ENCODE results near the gene USP14. TPM values are rescaled to one million over a fixed set of nuclear protein-coding genes. Genes with fewer than 3 reads are reported as not detected.

The USP14 gene
- total RNA-seq, 2 experiments from 2014 or later = 110 to 111 TPM

DNA sequence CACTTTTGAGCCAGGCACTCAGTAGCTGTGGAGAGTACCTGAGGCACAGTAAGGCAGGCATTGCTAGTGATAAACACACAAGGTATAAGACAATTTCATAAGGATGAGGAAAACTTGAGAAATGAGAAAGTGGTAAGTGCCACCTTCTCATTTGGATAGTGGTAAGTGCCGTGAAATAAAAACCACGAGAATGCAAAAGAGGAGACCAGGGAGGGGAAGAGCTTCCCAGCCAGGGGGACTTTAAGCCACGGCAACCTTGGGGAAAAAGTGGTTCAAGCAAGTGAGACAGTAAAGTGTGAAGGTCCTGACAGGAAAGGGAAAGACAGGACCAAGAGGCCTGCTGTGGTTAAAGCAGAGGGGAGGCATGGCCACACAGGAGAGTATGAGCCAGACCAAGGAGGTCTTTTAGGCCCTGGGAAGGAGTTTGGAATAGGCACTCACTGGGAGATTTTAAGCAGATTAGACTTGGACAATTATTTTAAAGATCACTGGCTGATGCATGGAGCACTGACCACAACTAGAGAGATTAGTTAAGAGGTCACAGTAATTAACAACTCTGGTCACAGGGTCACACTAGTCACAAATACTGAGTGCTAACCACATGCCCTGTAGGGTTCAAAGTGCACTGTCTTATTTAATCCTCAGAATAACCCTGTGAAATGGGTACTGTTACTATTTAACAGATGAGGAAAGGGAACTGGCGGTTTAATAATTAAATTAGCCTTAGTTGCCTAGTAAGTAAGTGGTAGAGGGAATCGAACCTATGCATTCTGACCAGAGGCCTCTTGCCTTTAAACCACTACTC is 59.4 kb downstream of the USP14 start:
- CTCF ChIA-PET = no interaction called here
- POLR2A ChIA-PET = no interaction called here

DNA sequence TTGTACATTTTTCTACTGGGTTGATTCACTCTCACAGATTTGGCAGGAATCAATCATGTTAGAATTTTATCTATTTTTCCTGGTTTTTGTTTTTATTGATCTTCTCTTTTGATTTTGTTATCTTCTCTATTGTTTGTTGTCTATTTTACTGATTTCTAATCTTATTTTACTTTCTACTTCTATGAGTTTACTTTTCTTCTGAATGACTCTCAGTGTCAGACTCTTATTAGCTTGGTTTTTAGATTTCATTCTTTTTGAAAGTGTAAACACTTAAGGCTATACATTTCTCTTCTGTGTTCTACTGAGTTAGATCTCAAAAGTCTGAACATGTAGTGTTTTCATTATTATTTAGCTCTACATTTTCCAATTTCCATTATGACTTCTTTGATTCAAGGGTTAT is 62.4 kb downstream of the USP14 start:
- CTCF ChIA-PET = no interaction called here
- POLR2A ChIA-PET = no interaction called here

GRCh38 chr18:225745-226144 is 67.4 kb downstream of the USP14 start:
- CTCF ChIA-PET = no interaction called here
- POLR2A ChIA-PET = no interaction called here

DNA sequence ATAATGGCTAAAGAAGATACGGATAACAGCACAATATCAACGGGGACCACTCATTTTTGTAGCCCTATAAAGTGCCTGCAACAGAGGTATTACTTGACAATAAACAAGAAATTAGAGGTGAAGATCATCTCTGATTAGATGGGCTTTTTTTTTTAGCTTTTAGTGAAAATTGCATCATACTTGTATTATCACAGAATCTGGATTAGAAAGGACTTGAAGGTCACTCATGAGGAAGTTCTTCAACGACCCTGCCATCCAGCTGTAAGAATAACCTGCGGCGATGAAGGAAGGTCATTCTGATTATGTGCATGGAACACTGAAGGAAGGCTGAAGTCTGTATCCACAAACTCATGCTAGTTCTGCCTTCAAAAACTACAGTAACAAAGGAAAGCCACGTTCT is 69.0 kb downstream of the USP14 start:
- CTCF ChIA-PET = no interaction called here
- POLR2A ChIA-PET = no interaction called here

DNA sequence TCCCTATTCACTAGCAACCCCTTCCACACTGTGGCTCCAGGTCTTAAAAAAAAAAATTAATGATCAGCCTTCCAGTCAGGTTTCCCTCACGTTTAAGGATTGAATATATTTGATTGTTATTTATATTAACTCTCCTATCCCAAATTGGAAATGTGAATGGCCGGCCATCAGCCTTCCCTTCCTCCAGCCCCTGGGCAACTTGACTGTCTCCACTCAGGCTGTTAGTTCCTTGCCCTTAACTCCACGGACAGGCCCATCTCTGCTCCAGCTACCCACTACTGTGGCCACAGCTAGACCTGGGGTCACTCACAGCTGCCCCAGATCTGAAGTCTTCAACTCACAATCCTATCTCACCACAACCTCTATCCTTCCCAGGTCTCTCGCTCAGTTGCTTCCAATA is 69.5 kb downstream of the USP14 start:
- ChIA-PET POLR2A (no interaction called here), CTCF (no interaction called here)

DNA sequence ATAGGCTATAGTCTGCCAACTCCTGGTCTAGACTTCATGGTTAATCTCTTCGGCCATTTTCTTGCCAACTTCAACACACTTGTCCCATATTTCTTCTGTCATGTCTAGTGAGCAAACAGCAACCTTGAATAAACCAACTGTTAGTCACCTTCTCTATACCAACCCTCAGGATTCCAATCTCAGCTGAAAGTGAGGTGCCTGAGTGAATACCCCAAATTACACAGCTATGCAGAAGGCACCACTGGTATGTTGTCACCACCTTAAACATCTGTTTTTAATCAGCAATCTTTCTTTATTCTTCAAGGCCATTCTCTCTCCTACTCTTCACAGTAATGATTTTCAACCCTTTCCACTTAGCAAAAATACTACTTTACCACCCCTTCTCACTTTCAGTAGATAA is 70.2 kb downstream of the USP14 start:
- ChIA-PET POLR2A (no interaction called here), CTCF (interaction anchor here (0.5 kb wide), 1 partner anchor 9 kb away, joined by 3 read pairs; no protein-coding TSS in a partner anchor)

- ChIA-PET CTCF (interaction anchor here (1.3 kb wide), 1 partner anchor 17 kb away, joined by 3 read pairs; no protein-coding TSS in a partner anchor), POLR2A (no interaction called here)
Observed at GRCh38 chr18:231563-231962, 73.2 kb downstream of the USP14 start.

- POLR2A ChIA-PET = no interaction called here
- CTCF ChIA-PET = no interaction called here
Observed at GRCh38 chr18:240175-240574, 81.8 kb downstream of the USP14 start.

DNA sequence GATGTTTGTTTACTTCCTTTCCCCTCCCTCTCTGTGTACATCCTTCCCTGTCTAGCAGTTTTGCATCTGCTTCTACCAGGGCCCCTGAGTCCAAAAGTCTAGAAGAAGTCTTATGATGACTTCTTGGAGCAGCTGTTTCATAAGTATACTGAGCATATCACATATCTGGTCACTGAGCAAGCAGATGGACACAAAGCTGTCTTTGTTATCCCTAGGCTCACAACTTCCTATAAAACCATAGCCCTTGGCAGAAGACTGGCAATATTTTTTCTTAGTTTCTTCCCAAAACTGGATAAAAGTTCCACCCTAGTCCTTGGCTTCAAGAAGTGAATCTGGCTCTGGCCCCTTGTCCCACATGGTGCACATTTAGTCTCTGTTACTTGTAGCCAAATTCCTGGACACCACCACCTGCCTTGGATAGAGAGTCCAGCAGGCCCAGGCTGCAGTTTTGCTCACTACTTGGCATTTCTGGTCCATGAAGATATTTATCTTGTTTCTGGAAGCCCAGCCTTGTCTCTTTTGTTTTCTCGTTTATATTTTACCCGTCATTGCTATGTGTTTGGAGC is 87.0 kb downstream of the USP14 start:
- ChIA-PET POLR2A (no interaction called here), CTCF (no interaction called here)

DNA sequence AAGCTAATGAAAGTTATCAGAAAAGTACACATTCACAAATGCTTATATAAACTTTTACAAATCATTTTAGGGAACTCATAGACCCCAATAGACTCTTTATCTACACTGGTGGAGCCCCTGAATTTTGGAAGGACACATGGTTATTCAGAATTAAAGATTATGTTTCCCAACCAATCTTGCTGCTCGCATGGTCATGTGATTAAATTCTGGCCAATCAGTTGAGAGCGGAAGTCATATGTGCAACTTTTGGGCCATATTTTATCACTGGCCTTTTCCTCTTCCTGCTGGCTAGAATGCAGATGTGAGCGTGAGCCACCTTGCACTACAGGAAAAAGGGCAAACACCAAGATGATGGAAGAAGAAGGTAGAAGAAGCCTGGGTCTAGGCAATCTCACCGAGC is 89.7 kb downstream of the USP14 start:
- CTCF ChIA-PET = no interaction called here

GRCh38 chr18:250685-251084 is 92.3 kb downstream of the USP14 start:
- ChIA-PET CTCF (interaction anchor here (1.5 kb wide), 1 partner anchor 12 kb away, joined by 3 read pairs; no protein-coding TSS in a partner anchor), POLR2A (no interaction called here)

More for the DNA sequence above, 89.7 kb downstream of the USP14 start:
- POLR2A ChIA-PET = no interaction called here

GRCh38 chr18:251572-251971 is 93.2 kb downstream of the USP14 start:
- CTCF ChIA-PET = interaction anchor here (1.5 kb wide), 1 partner anchor 11 kb away, joined by 3 read pairs; no protein-coding TSS in a partner anchor
- POLR2A ChIA-PET = no interaction called here

- ChIA-PET CTCF (no interaction called here), POLR2A (no interaction called here)
Observed at GRCh38 chr18:253121-253520, 94.8 kb downstream of the USP14 start.

DNA sequence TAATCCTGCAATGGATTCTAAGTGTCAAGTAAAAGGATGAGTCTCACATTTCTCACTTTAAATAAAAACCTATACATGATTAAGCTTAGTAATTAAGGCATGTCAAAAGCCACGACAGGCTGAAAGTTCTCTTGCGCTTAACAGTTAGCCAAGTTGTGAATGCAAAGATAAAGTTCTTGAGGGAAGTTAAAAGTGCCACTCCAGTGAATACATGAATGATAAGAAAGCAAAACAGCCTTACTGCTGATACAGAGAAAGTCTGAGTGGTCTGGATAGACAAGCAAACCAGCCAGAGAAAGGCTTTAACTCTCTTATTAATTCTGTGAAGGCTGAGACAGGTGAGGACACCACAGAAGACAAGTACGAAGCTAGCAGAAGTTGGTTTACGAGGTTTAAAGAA is 96.8 kb downstream of the USP14 start:
- ChIA-PET POLR2A (no interaction called here), CTCF (no interaction called here)

- CTCF ChIA-PET = no interaction called here
Observed at GRCh38 chr18:260547-260946, 102.2 kb downstream of the USP14 start.

GRCh38 chr18:261398-262073 is 103.2 kb downstream of the USP14 start:
- POLR2A ChIA-PET = no interaction called here
- CTCF ChIA-PET = interaction anchor here (0.6 kb wide), 1 partner anchor 49 kb away, joined by 3 read pairs; no protein-coding TSS in a partner anchor

More at GRCh38 chr18:260547-260946, 102.2 kb downstream of the USP14 start:
- POLR2A ChIA-PET = no interaction called here

Other genes with a start within 250 kb of the USP14 start
- gene TUBB8B, start 108.9 kb upstream of the USP14 start, total RNA-seq = not detected
- gene THOC1, start 109.5 kb downstream of the USP14 start, total RNA-seq = 10 to 100 TPM; 56.7 to 61.9 TPM

All from activated CD8-positive, alpha-beta memory T cell treated with anti-CD3 and anti-CD28 coated beads for 36 hours (primary cell).